GM23338 (cell line): Measurements from ENCODE around the gene CHST11.

Experiments used
- CREB1 ChIP-seq: fragments of 250-450 bp; sonication (Bioruptor Pico); IDR thresholded peaks from 2 replicates; pipeline ENCODE4 v1.5.0; 2020; ENCODE audit warnings: low read depth, mild to moderate bottlenecking, moderate library complexity
- CTCF ChIP-seq, 2 experiments: fragments of 200-600 bp in 1 of 2; sonication (generic) in 1 of 2; conservative IDR thresholded peaks; 2 replicates each; pipeline versions ENCODE4 v1.5.1 to v1.6.1; 2016 to 2017; ENCODE audit warnings: antibody characterized with exemption in 2 of 2, low read depth in 2 of 2, mild to moderate bottlenecking in 2 of 2, moderate library complexity in 1 of 2
- ETS1 ChIP-seq: IDR thresholded peaks from 2 replicates; pipeline ENCODE4 v1.6.1; 2016; ENCODE audit warnings: antibody characterized with exemption
- EZH2 ChIP-seq: fragments of 200-600 bp; sonication (generic); IDR thresholded peaks from one replicate; pipeline ENCODE4 v1.8.0; 2017; ENCODE audit warnings: antibody characterized with exemption, mild to moderate bottlenecking, low read depth; ENCODE audit not compliant: unreplicated experiment
- EZH2phosphoT487 ChIP-seq: fragments of 200-600 bp; sonication (generic); IDR thresholded peaks from one replicate; pipeline ENCODE4 v1.8.1; 2018; ENCODE audit warnings: antibody characterized with exemption; ENCODE audit not compliant: unreplicated experiment
- JUNB ChIP-seq: IDR thresholded peaks from one replicate; pipeline ENCODE4 v1.6.1; 2016; ENCODE audit warnings: antibody characterized with exemption; ENCODE audit not compliant: unreplicated experiment
- NANOG ChIP-seq: IDR thresholded peaks from 2 replicates; pipeline ENCODE4 v1.6.1; 2016; ENCODE audit warnings: antibody characterized with exemption, borderline replicate concordance
- POLR2AphosphoS5 ChIP-seq: IDR thresholded peaks from 2 replicates; pipeline ENCODE4 v1.6.1; 2016; ENCODE audit warnings: antibody characterized with exemption, low read depth
- REST ChIP-seq: IDR thresholded peaks from one replicate; pipeline ENCODE4 v1.6.1; 2018; ENCODE audit warnings: antibody characterized with exemption; ENCODE audit not compliant: unreplicated experiment

- TF ChIP-seq CTCF (conservative IDR thresholded peaks at IDR 0.05; ENCODE audit: low read depth in 2 of 2) (no peak), EZH2 (no peak), CREB1 (no peak), ETS1 (no peak), REST (no peak), EZH2phosphoT487 (no peak), JUNB (no peak), POLR2AphosphoS5 (no peak), NANOG (no peak)
Observed at GRCh38 chr12:104581005-104581570, 124.3 kb downstream of the CHST11 start.
